ENCODE results near the gene NLRP6.

DNA sequence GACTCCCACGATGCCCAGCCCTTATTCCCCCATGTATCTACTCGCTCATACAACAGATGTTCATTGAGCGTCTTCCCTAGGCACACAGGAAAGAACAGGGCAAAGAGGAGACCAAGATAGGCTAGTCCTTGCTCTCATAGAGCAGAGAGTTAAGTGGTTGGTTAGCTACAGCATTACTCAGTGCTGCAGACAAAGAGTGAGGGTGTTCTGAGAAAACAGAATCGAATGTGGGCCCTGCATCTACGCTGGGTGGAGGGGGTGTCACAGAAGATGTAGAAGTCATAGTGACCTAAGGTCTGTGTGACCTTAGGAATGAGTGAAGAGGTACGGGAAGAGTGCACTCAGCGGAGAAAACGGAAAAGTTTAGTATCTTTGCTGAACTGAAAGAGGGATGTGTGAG is 29.1 kb upstream of the NLRP6 start:
- TF ChIP-seq GATA2 (IDR thresholded peaks at IDR 0.05; ENCODE audit: low read depth, low read length) (no peak), GATA3 (IDR thresholded peaks at IDR 0.05; ENCODE audit: low read depth, low read length) (no peak)
